ENCODE data around the gene SLC39A11. TPM values are rescaled to one million over a fixed set of nuclear protein-coding genes. Genes with fewer than 3 reads are reported as not detected.

Gene SLC39A11
- total RNA-seq, 1 experiment from 2014 or later, result 56.1 TPM

DNA sequence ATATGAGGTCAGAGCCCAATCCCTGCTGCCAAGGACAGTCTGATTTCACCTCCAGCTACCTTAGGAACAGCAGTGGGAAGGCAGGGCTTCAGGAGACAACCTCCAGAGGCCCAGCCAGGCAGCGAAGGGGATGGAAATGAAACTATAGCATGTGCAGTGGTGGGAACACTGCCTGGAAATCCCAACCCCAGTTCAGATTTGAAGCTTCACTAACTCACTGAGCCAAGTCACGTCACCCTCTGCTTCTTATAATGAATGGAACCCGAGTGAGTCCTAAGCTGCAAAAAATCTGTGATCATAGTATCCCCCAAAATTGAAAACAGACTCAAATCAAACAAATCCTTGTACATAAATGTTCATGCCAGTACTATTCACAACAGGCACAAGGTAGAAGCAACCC, 36.0 kb upstream of the SLC39A11 start:
- in situ Hi-C loops (cut with HindIII; ENCODE audit: low pct_unique_long_range_greater_than_20kb, low sequenced_read_pairs), result no loop called here
- no TSS peak for BruUV-seq (replicated peaks)
- no peak for DNase-seq (ENCODE audit: low read depth, low spot score)
- Histone ChIP-seq H3K4me3 (ENCODE audit: low read depth in 2 of 2, low read length in 2 of 2) (no peak overlapping the region), H3K9me3 (ENCODE audit: control insufficient read depth, insufficient read depth, low read depth, low read length) (no peaks in the 10 kb centered on the region), H3K27me3 (ENCODE audit: control insufficient read depth, insufficient read depth, low read length) (no peaks in the 10 kb centered on the region), H3K36me3 (ENCODE audit: control insufficient read depth, insufficient read depth, low read length) (no peaks in the 10 kb centered on the region), H3K4me1 (ENCODE audit: control insufficient read depth, insufficient read depth, low read length) (no peaks in the 10 kb centered on the region), H3K27ac (ENCODE audit: low read length) (no peak overlapping the region)
- intact Hi-C loops (cut with micrococcal nuclease; ENCODE audit: unreplicated experiment), result no loop called here
- no peak for ATAC-seq
- POLR2A ChIA-PET, result no interaction called here
- TF ChIP-seq, protein P1, sequence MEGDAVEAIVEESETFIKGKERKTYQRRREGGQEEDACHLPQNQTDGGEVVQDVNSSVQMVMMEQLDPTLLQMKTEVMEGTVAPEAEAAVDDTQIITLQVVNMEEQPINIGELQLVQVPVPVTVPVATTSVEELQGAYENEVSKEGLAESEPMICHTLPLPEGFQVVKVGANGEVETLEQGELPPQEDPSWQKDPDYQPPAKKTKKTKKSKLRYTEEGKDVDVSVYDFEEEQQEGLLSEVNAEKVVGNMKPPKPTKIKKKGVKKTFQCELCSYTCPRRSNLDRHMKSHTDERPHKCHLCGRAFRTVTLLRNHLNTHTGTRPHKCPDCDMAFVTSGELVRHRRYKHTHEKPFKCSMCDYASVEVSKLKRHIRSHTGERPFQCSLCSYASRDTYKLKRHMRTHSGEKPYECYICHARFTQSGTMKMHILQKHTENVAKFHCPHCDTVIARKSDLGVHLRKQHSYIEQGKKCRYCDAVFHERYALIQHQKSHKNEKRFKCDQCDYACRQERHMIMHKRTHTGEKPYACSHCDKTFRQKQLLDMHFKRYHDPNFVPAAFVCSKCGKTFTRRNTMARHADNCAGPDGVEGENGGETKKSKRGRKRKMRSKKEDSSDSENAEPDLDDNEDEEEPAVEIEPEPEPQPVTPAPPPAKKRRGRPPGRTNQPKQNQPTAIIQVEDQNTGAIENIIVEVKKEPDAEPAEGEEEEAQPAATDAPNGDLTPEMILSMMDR (IDR thresholded peaks at IDR 0.05), result no peak
- TF ChIP-seq POLR2AphosphoS5 (IDR thresholded peaks at IDR 0.05; ENCODE audit: low read depth, low read length) (no peak), TCF7L2 (IDR thresholded peaks at IDR 0.05; ENCODE audit: low read depth, low read length) (no peak), SIN3A (IDR thresholded peaks at IDR 0.05; ENCODE audit: borderline replicate concordance, insufficient read depth, low read depth, low read length) (no peak)
- CTCF ChIA-PET, result no interaction called here

- ChIA-PET POLR2A (no interaction called here), CTCF (no interaction called here)
- Histone ChIP-seq H3K9me3 (ENCODE audit: control insufficient read depth, insufficient read depth, low read depth, low read length) (no peaks in the 10 kb centered on the region), H3K27me3 (ENCODE audit: control insufficient read depth, insufficient read depth, low read length) (no peaks in the 10 kb centered on the region), H3K27ac (ENCODE audit: low read length) (no peak overlapping the region), H3K4me1 (ENCODE audit: control insufficient read depth, insufficient read depth, low read length) (no peaks in the 10 kb centered on the region), H3K36me3 (ENCODE audit: control insufficient read depth, insufficient read depth, low read length) (no peaks in the 10 kb centered on the region), H3K4me3 (ENCODE audit: low read depth in 2 of 2, low read length in 2 of 2) (no peak overlapping the region)
- in situ Hi-C loops (cut with HindIII; ENCODE audit: low pct_unique_long_range_greater_than_20kb, low sequenced_read_pairs), result no loop called here
- BruUV-seq (replicated peaks), result no TSS peak
- ATAC-seq, result no peak; the same call in 1 of the 2 replicates
- no peak for TF ChIP-seq SIN3A (IDR thresholded peaks at IDR 0.05; ENCODE audit: borderline replicate concordance, insufficient read depth, low read depth, low read length)
- TF ChIP-seq TCF7L2 (IDR thresholded peaks at IDR 0.05; ENCODE audit: low read depth, low read length), result no peak
- TF ChIP-seq, protein P1 (IDR thresholded peaks at IDR 0.05), result no peak; the same call in 1 of the 2 replicates
- no peak for TF ChIP-seq POLR2AphosphoS5 (IDR thresholded peaks at IDR 0.05; ENCODE audit: low read depth, low read length)
- TF ChIP-seq, protein P2, sequence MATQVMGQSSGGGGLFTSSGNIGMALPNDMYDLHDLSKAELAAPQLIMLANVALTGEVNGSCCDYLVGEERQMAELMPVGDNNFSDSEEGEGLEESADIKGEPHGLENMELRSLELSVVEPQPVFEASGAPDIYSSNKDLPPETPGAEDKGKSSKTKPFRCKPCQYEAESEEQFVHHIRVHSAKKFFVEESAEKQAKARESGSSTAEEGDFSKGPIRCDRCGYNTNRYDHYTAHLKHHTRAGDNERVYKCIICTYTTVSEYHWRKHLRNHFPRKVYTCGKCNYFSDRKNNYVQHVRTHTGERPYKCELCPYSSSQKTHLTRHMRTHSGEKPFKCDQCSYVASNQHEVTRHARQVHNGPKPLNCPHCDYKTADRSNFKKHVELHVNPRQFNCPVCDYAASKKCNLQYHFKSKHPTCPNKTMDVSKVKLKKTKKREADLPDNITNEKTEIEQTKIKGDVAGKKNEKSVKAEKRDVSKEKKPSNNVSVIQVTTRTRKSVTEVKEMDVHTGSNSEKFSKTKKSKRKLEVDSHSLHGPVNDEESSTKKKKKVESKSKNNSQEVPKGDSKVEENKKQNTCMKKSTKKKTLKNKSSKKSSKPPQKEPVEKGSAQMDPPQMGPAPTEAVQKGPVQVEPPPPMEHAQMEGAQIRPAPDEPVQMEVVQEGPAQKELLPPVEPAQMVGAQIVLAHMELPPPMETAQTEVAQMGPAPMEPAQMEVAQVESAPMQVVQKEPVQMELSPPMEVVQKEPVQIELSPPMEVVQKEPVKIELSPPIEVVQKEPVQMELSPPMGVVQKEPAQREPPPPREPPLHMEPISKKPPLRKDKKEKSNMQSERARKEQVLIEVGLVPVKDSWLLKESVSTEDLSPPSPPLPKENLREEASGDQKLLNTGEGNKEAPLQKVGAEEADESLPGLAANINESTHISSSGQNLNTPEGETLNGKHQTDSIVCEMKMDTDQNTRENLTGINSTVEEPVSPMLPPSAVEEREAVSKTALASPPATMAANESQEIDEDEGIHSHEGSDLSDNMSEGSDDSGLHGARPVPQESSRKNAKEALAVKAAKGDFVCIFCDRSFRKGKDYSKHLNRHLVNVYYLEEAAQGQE (IDR thresholded peaks at IDR 0.05; ENCODE audit: insufficient read depth in 1 of 2, low read depth in 2 of 2, low read length in 1 of 2), result no peak
- intact Hi-C loops (cut with micrococcal nuclease; ENCODE audit: unreplicated experiment), result no loop called here
- DNase-seq (ENCODE audit: low read depth, low spot score), result no peak
Observed at GRCh38 chr17:73126716-73127473, 34.4 kb upstream of the SLC39A11 start.

Measured in Panc1 (cell line).